ENCODE results near the gene LAMA1.
"Not testable (repeated sequence)": the region's sequence is repeated elsewhere in the genome, so short reads cannot be mapped to it uniquely, and the experiment has no call there.

LAMA1 gene

GRCh38 chr18:7117390-7118355 lies at the start of gene LAMA1:
Gene LAMA1 (minus strand): TSS chr18:7117797. CDS start chr18:7117720, 77 bp downstream.
- no peak for DNase-seq

DNA sequence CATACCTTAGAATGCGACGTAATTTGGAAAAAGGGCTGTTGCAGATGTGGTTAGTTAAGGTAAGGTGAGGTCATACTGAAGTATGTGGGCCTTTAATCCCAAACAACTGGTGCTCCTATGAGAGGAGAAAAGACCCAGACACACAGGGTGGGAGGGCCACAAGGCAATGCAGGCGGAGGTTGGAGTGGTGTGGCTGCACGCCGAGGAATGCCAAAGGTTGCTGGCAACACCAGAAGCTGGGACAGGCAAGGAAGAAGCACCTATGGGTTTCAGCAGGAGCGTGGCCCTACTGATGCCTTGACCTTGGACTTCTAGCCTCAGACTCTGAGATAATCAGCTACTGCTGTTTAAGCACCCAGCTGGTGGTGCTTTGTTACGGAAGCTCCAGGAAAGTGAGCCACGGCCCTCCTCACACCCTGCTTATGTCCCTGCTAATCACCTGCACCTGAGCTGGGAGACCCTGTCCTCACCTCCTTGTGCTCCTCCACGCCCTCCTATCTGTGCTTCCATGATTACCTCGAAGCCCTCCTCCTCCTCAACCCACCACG lies 48.3 kb upstream of the LAMA1 start:
- DNase-seq, result no peak

- DNase-seq, result no peak
Observed at GRCh38 chr18:7164323-7165004, 46.9 kb upstream of the LAMA1 start.

GRCh38 chr18:7158216-7158615 lies 40.6 kb upstream of the LAMA1 start:
- DNase-seq, result no peak

DNA sequence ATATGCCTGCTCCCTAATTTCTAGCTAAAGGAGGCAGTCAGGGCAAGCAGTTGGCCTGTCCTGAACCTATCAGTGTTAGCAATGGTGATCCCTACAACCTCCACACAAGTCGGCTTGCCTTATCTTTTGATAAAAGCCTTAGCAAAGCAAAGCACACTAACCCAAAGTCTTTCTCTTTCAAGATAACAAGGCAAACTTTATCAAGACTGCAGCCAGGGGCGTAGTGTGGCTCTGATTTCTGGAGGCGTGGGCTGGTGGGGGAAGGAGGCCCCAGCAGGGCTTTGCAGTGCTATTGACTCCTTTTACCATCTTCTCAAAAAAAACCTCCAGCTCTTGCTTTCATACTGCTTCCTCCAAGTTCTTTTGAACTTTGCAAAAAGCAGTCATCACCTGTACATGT lies 40.2 kb upstream of the LAMA1 start:
- no peak for DNase-seq

DNA sequence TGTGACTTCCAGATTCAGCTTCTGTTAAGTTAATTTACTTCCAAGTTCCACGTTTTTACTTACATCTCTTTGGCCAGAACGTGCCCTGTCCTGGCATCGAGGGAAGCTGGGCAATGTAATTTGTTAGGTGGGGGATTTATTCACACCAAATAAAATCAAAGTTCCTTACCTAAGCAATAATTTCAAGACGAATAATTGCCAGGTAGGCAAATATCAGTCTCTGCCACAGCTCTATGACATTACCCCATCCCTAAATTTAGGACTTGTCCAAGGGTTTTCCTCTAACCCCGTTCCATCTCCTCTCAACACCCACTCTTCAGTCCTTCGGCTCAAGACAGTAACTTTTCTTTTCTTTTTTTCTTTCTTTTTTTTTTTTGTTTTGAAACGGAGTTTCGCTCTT lies 38.3 kb upstream of the LAMA1 start:
- DNase-seq, result no peak

GRCh38 chr18:7155092-7155491 lies 37.5 kb upstream of the LAMA1 start:
- no peak for DNase-seq

- DNase-seq, result no peak
Observed at GRCh38 chr18:7152440-7152839, 34.8 kb upstream of the LAMA1 start.

GRCh38 chr18:7147399-7147798 lies 29.8 kb upstream of the LAMA1 start:
- DNase-seq, result no peak

- DNase-seq, result no peak
Observed at GRCh38 chr18:7146067-7146466, 28.5 kb upstream of the LAMA1 start.

DNA sequence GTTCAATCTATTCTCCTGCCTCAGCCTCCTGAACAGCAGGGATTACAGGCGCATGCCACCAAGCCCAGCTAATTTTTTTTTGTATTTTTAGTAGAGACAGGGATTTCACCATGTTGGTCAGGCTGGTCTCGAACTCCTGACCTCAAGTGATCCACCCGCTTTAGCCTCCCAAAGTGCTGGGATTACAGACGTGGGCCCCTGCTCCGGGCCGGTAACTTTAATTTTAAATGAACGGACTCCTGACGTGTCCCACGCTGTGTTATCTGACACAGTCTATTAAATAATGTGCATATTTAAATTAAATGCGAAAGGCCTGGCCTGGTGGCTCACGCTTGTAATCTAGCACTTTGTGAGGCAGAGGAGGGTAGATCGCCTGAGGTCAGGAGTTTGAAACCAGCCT lies 27.3 kb upstream of the LAMA1 start:
- DNase-seq, result not testable (repeated sequence)

- no peak for DNase-seq
Observed at GRCh38 chr18:7141287-7141686, 23.7 kb upstream of the LAMA1 start.

- no peak for DNase-seq
Observed at GRCh38 chr18:7139409-7139808, 21.8 kb upstream of the LAMA1 start.

DNA sequence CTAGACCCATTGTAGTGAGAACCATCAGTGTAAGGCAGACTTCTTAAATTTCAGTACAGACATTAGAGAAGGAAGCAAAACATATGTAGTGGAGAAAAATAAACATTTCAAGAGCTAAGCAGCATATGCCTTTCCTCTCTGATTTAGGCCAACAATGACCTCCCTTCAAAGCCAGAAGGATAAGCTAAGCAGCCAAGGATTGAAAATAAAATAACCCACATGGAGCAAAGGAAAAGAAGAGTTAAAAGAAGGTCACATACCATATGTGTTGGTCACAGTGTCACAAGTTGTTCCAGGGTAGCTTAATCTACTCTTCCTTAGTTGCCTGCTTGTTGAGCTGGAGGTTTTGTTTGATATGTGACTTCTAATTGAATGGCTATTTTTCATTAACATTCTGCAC lies 15.6 kb upstream of the LAMA1 start:
- DNase-seq, result no peak

GRCh38 chr18:7132356-7133150 lies 15.0 kb upstream of the LAMA1 start:
- no peak for DNase-seq

- DNase-seq, result no peak
Observed at GRCh38 chr18:7122376-7122775, 4.8 kb upstream of the LAMA1 start.

DNA sequence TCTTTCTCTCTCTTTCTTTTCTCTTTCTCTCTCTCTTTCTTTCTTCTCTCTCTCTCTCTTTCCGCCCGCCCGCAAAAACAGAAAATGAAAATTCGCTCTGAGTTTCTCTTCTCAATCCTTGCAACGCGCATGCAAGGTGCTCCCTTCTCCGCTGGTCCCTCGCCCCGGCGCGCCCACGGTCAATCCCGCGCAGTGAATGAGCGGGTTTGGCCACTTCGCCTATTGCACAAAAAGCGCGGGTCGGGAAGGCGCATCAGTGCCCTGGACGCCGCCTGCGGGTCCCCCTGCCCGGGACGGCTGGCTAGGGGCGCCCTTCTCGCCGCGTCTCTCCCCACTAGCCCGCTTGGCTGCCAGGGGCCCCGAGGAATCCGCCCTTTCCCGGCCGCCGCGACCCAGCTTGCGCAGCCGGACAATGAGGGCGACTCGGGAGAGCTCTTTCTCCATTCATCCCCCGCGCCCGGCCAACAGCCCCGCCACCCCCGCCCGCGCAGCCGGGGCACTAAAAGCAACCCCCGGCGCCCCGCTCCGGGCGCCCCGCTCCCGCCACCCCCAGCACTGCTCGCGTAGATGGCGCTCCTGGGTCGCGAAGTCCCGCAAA lies 706 bp downstream of the LAMA1 start:
- DNase-seq, result no peak

GRCh38 chr18:7116001-7116730 lies 1.4 kb downstream of the LAMA1 start:
- DNase-seq, result no peak

GRCh38 chr18:7112936-7113335 lies 4.7 kb downstream of the LAMA1 start:
- no peak for DNase-seq

GRCh38 chr18:7111134-7111533 lies 6.5 kb downstream of the LAMA1 start:
- DNase-seq, result no peak

DNA sequence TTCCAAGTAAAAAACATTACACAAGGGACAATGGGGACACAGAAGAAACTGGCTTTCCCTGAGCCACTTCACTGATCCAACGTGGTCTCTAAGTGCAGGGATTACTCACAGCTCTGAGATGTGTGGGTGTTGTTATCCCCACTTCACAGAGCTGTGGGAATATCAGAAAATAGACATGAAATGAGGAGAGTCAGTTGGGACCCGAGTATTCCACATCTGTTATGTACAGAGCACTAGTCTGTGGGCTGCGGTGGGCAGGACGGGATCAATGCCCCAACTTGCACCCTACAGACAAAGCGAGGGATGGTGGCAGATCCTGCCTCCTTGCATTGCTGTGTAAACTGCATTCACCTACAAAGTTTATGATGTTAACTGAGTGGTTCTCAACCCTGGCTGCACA lies 11.7 kb downstream of the LAMA1 start:
- no peak for DNase-seq

GRCh38 chr18:7105268-7105667 lies 12.3 kb downstream of the LAMA1 start:
- DNase-seq, result no peak
